GM19328 (cell line): ENCODE data around the gene ILK.

Experiments used
- ATAC-seq: cut with Tn5 transposase; IDR thresholded peaks from one replicate; pipeline ENCODE4 v1.9.1; 2021; ENCODE audit warnings: mild to moderate bottlenecking, moderate library complexity; ENCODE audit not compliant: unreplicated experiment

The ILK gene

DNA sequence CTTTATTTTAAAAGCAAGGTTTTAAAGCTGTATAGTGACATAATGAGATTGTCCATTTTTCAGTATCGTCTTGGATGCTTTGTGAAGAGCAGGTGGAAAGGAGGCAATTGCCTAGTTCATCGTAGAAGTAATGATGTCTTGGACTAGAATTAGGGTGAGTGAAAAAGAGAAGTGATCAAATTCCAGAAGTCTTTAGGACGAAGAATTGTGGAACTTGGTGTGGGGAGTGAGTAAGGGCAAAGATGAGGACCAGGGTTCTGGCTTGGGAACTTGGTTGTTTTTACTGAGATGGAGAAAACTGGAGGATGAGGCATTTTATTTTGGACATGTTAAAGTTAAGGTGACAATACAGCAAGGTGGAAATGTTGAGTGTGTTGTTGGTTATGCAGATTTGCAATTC lies 1.2 kb downstream of the ILK start:
- no peak for ATAC-seq

DNA sequence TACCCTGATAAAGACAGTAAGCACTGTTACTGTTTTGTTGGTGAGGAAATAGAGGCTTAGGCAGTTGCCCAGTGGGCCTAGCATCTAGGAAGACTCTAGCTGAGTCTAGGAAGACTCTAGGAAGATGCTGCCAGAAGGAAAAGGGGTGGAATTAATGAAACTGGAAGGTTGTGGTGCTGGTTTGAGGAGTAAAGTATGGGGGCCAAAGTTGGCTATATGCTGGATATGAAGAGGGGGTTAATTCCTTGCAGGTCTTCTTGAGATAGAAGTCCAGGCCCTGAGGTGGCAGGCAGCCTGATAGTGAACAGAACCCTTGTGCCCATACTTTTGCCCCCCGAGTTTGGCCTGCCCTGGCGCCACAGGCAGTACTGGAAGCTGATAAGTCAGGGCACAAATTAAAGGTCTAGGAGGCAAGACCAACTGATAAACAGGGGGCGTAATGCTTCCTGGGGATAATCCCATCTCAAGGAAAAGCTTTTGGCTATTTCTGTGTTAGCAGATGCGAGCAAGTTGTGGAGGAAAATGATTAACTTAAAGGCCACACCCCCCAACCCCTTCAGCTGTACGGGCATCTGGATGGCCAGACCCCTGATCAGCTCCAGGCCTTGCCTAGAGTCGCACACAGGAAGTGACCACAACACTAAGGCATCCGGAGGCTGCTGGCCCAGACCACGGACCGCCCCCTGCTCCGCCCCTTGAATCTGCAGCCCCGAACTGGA lies 3.1 kb downstream of the ILK start:
- no peak for ATAC-seq

DNA sequence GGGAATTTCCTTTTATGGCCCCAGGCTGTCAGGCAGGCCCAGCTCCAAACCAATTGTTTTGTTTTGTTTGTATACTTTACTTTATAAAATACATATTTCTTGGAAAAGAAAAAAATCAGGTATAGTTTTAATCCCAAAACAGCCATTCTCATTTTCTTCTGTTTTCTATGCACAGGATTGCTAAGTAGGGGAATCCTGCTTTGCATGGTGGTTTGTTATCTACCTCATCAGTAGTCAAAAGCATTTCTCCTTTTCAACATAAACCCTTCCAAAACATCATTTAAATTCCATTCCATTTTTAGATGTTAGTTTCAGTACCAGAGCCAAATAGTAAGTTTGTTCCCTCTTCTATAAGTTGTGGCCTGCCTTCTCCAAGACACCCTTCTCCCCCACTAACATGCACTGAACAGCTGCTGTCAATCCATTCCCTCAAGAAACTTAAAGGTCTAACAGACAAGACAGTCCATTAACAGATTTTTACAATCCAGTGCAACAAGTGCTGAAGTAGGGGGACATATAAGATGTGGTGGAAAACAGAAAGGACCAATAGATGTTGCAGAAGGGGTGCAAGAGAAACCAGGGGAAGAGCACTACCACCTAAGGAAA lies 3.7 kb downstream of the ILK start:
- no peak for ATAC-seq

DNA sequence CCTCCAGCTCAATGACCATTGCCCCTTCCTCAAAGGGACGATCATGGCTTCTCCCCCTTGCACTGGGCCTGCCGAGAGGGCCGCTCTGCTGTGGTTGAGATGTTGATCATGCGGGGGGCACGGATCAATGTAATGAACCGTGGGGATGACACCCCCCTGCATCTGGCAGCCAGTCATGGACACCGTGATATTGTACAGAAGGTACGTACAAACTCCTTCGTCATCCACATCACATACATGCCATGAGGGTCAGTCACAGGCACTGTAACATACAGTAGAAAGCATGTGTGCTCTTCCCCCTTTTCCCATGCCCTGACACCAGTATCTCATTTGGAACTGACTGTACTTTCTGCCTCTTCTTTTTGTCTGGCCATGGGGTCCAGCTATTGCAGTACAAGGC lies 4.4 kb downstream of the ILK start:
- ATAC-seq = no peak

DNA sequence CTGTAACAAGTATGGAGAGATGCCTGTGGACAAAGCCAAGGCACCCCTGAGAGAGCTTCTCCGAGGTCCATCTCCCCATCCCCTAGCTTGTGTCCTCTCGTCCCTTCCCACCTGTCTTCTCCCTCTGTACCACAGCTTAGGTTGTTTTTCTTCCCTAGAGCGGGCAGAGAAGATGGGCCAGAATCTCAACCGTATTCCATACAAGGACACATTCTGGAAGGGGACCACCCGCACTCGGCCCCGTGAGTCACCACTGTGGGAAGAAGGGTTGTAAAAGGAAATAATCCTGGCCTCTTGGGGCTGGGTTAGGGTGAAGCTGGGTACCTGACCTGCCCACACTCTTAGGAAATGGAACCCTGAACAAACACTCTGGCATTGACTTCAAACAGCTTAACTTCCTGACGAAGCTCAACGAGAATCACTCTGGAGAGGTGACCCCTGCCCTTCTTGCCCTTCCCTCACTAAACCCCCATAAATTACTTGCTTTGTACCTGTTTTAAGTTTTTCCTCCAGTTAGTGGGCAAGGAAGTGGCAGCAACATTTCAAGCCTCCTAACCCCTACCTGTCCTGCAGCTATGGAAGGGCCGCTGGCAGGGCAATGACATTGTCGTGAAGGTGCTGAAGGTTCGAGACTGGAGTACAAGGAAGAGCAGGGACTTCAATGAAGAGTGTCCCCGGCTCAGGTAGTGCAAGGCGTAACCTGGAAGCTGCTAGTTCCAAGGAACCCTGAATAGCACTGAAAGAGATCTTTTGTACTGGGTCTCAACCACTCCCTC lies 5.3 kb downstream of the ILK start:
- no peak for ATAC-seq

DNA sequence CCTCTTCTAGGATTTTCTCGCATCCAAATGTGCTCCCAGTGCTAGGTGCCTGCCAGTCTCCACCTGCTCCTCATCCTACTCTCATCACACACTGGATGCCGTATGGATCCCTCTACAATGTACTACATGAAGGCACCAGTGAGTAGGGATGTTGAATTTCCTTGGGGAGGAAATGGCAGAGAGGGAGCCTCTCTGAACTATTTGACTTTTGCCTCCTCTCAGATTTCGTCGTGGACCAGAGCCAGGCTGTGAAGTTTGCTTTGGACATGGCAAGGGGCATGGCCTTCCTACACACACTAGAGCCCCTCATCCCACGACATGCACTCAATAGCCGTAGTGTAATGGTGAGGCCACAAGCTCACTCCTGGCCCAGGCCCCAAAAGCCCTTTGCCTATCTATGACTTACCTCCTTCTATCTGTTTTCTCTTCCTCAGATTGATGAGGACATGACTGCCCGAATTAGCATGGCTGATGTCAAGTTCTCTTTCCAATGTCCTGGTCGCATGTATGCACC lies 6.0 kb downstream of the ILK start:
- no peak for ATAC-seq

DNA sequence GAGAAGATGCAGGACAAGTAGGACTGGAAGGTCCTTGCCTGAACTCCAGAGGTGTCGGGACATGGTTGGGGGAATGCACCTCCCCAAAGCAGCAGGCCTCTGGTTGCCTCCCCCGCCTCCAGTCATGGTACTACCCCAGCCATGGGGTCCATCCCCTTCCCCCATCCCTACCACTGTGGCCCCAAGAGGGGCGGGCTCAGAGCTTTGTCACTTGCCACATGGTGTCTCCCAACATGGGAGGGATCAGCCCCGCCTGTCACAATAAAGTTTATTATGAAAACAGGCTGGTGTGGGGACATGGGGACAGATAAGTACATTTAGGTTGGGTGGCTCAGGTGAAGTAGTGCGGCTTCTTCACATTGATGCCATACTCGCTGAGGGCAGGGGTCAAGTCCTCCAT lies 7.0 kb downstream of the ILK start:
- ATAC-seq = no peak

DNA sequence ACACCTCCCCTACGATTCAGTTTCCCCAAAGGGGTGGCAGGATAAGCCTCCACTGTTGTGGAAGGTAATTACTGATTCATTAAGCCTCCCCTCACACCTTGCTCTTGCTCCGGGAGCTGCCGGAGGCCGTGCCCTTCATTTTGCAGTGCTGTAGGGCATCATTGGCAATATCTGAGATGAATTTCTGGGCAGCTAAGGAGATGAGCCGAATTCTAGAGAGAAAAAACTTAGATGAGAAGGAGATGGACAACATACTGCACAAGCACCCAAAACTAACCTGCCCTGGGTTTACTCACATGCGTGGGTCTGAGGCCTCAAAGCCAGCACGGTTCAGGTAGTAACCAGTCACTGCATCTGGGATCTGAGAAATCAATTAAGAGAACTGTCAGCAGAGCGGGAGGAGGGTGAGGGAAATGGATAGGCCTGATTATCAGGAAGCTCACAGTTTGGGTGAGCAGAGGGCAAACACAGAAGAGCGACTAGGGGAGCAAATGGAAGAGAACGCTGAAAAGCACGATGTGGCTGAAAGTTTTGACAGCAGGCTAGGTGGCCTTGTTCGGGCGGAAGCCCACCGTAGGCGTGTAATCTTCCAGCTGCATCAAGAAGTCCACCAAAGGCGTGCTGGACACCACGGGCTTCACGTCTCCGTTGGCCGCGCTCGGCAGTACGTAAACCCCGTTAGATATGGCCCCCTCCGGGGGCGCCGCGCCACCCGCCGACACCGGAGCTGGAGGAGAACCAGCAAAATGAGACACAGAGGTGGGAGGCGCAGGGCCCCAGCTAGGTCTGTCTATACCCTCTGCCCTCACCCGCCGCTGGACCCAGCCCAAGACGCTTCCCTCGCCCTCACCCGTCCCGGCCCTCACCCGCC lies 7.8 kb downstream of the ILK start:
- ATAC-seq = no peak

DNA sequence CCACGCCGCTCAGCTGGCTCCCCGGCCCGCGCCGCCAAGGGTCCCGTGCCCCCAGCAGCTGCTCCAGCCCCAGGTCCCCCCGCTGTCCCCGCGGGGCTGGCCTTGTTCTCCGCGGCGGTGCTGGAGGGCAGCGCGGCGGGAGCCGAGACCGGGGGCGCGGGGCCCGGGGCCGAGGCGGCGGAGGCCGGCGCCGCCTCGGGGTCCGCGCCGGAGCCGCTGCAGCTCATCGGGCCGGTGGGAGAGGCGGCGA lies 8.3 kb downstream of the ILK start:
- peak; percentile 11 for ATAC-seq

DNA sequence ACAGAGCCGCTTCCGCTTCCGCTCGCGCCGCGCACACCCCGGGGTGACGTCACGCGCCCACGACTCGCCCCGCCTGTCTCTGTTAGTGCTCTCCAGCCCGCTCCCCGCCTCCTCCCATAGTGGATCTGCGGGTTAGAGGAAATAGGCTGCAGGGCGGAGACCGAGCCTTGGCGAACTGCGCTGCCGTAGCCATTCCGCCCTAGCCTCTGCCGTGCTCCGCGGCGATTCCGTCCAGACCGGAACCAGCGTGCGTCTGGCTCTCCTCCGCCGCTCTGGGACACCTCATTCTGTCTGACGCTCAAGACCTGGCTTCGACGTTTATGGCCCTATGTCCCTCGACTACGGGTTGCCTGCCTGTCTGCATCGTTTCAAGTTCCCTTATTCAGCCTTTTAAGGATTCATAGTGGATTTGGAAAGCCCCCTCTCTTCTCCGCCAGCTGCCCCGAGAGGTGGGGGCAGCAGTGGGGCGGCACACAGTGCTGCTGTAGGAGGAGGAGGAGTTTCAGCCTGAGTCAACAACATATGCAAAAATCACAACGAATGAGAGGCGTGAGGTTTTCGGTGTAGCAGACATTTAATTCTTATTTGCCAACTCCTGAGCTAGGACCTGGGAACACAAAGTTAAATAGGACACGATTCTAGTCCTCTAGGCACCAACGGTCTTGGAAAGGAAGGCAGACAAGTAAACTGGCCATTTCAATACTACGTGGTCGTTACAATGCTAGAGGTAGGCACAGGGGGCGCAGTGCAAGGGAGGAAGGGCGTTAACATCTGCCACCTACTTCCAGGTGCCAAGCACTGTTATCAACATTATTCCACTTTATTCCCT lies 8.9 kb downstream of the ILK start, which contains the start of gene TAF10:
TAF10 (minus strand) TSS at position 4 of the 829 bp plus-strand sequence. CDS start 27 bp downstream, outside the sequence.
- ATAC-seq = peak; percentile 87

DNA sequence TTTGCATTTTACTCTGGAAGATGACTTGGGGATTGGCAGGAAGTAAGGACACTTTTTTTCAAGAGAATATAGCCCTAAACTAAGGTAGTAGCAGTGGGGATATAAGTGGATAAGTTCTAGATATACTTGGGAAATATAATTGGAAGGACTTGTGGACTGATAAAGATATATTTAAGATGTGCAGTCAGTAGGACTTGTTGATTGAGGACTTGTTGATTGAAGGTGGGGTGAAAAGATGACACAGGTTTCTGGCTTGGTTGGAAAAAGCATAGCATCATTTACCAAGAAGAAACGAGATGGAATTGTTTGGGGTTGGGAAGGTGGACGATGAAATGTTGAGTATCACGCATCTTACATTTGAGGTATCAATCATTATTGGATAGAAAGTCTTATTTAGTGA lies 9.9 kb downstream of the ILK start:
- no peak for ATAC-seq

DNA sequence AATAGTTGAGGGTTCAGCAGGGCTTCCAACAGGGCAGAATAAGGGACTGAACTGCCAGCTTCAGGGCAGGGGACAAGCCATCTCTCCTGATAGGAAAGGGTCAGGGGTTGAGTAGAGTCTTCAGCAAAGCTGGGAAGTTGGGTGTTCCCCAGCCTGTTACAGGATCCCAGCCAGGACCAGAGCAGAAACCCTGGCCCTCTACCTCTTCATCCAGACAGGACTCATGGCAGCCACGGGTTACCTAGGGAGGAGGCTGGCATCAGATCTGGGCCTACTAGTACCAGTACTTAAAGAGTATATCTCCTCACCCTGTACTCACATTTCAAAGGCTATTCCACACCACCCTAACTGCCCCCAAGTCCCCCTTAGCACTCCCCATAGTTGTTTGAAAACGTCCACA lies 10.9 kb downstream of the ILK start:
- no peak for ATAC-seq

DNA sequence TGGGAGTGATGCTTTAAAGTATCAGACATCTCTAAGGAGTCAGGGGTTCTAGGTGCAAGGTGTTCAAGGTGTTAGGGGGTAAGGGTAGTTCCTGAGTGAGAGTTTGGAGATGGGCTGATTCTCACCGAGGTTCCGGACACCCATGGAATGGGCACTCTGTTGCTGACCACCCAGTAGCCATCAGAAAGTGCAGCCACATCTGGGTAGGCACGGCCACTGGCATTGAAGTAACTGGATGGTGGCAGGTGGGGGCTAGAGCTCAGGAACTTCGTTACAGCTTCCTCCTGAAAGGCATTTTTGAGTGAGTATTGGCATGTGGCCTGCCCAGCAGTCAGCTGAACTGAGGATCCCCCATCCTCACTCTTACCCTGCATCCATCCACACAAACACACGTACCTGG lies 11.5 kb downstream of the ILK start:
- ATAC-seq = no peak

DNA sequence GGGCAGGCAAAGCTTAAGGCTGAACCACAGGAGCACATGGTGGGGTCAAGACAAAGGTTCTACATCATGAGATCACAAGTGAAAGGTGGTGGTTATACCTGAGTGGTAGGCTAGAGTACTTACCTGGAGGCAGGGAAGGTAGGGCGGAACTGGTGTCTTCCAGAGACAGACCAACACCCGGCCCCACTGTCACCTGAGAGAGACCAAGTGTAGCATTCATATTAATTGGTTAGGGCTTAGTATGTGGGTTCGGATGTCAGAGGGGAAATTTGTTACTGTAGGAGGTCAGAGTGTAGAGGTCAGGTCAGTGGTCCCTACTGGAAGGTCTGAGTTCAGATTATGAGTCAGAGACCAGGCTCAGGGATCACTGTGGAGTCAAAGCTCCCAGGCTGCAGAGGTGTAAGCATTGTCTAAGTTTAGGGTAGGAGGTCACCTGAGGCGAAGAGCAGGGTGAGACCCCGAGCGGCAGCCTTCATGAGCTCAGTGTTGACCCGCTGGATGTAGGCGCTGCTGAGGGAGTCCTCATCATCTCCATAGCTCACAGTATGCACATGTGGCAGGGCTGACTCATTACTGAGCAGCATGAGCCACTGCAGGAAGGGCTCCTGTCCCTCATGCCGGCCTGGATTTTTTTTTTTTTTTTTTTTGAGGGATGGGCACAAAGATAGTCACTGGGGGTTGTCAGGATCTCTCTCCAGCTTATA lies 12.5 kb downstream of the ILK start:
- no peak for ATAC-seq

DNA sequence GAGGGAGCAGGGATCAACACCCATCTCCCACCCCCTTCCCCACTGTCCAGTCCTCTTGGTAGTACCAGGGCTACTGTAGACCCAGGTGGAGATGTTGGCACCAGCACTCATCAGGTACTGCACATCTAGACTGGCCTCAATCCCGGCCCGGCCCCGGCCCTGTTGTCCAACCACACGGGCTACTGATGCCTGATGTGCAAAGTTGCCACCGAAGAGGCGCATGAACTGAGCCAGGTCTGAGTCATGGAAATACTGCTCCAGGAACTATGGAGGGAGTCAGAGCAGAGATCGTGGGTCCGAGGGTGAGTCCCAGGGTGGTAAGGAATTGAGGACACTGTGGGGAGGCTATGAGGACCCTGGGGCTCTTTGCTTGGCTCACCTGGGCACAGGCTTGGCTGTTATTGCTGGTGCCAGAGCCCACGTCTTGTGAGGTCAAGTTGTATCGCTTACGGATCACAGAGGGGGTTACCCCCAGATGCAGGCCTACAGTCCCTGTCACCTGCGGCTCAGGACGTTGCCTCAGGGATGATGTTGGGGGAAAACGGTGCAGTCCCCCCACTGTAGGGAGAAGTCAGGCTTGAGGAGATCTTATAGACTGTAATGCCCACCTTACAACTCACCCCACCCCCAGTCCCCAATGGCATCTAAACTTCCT lies 13.1 kb downstream of the ILK start:
- ATAC-seq = no peak

DNA sequence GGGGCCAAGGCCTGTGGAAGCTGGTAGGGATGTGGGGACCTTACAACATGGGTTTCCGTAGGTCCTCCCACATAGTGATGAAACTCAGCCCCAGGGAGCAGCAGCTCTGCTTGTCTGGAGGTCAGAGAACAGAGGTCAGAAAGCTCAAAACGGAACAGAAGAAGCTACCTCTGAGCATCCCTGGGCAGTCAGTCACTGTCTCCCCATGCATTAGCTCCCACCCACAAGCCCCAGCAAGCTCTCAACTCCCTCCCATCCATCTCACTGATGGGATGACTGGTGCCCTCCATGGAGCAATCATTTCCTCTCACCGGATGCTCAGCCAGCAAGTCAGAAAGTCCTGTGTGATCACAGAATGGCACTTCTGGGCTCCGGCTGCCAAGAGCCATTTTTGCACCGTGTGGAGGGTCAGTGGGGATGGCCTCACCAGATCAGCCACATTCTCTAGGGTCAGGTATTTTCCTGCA lies 13.8 kb downstream of the ILK start:
- ATAC-seq = no peak

DNA sequence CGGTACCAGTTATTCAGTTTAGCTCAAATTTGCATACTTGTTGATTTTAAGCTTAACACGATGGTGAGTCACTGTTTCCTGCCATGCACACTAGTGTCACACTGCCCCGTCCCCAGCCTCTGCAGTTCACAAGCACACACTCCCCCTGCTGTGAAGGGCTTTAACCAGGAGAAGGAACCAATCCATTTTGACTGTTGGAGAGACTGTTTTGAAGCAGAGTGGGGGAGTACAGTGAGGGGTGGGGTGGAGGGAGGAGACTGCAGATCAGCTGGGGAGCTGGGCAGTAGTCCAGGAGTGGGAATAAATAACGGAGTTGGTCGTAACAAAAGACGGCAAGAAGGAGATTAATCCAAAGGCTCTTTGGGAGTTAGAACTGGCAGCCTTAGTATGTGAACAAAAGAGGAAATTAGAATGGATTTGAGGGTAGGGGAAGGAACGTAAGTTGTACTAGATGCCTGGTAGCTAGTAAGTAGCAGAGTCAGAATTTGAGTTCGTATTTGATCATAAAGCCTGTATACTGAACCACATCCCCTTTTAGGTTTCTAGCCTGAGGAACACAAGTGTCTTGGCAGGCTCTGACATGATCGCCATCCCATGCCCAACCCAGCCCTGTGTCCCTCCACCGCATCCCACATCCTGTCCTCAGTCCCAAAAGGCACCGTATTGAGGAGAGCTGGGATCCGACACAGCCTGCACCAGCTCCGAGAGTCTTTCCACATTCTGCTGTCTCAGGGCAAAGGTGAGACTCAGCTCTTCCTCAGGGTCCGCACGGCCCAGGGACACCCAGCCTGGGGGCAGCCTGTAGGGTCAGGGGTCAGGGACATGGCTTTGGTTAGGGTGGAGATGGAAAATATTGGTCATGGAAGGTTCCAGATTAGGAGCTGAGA lies 14.8 kb downstream of the ILK start:
- no peak for ATAC-seq
